OCI-LY3 (cell line): ENCODE results near the gene KCNG4.

Experiments used
- H2AFZ ChIP-seq: fragments of 200-600, 300-600 bp; shearing (Covaris generic); 2 replicates; pipeline ENCODE4 v1.6.0; 2014; ENCODE audit warnings: antibody characterized with exemption, low read depth, low read length
- H3K27ac ChIP-seq: fragments of 200-600, 300-600 bp; sonication (generic); 2 replicates; pipeline ENCODE4 v1.5.1; 2014; ENCODE audit warnings: mild to moderate bottlenecking, low read length, moderate library complexity, mixed read lengths
- H3K27me3 ChIP-seq: fragments of 200-600, 300-600 bp; sonication (generic); 2 replicates; pipeline ENCODE4 v1.6.1; 2014; ENCODE audit warnings: low read depth, low read length, mixed read lengths
- H3K36me3 ChIP-seq: fragments of 200-600, 300-600 bp; sonication (generic); replicated peaks from 2 replicates; pipeline ENCODE3; 2014; ENCODE audit warnings: low read depth, low read length, mixed read lengths
- H3K4me1 ChIP-seq: fragments of 300-600, 200-600 bp; sonication (generic); 2 replicates; pipeline ENCODE4 v1.6.1; 2014; ENCODE audit warnings: low read length, mixed read lengths
- H3K4me2 ChIP-seq: fragments of 200-600, 300-600 bp; sonication (generic); 2 replicates; pipeline ENCODE4 v1.6.1; 2014; ENCODE audit warnings: low read length, mixed read lengths
- H3K4me3 ChIP-seq: fragments of 300-600, 200-600 bp; sonication (generic); 2 replicates; pipeline ENCODE4 v1.5.1; 2014; ENCODE audit warnings: antibody characterized with exemption, mild to moderate bottlenecking, low read length, moderate library complexity
- H3K79me2 ChIP-seq: fragments of 300-600, 200-600 bp; shearing (Covaris generic); 2 replicates; pipeline ENCODE4 v1.6.1; 2014; ENCODE audit warnings: mild to moderate bottlenecking, low read length, mixed read lengths
- H3K9ac ChIP-seq: fragments of 300-600, 200-600 bp; shearing (Covaris generic); 2 replicates; pipeline ENCODE4 v1.6.0; 2014; ENCODE audit warnings: mild to moderate bottlenecking, low read length, moderate library complexity
- H3K9me3 ChIP-seq: fragments of 200-600, 300-600 bp; shearing (Covaris generic); 2 replicates; pipeline ENCODE4 v1.6.1; 2014; ENCODE audit warnings: low read length, mixed read lengths; ENCODE audit not compliant: insufficient read depth
- H4K20me1 ChIP-seq: fragments of 200-600, 300-600 bp; sonication (generic); 2 replicates; pipeline ENCODE4 v1.6.1; 2016; ENCODE audit warnings: low read length, mixed read lengths; ENCODE audit not compliant: insufficient read depth
- EZH2phosphoT487 ChIP-seq: fragments of 200-600 bp; shearing (Covaris generic); IDR thresholded peaks from 2 replicates; pipeline ENCODE4 v1.6.1; 2018; ENCODE audit warnings: antibody characterized with exemption, mixed run types, low read depth
- TF ChIP-seq, protein P1 (sequence below): fragments of 200-600, 300-600 bp; sonication (generic); IDR thresholded peaks from 2 replicates; pipeline ENCODE4 v1.5.1; 2014; ENCODE audit warnings: antibody characterized with exemption, low read length, low read depth

Gene KCNG4

DNA sequence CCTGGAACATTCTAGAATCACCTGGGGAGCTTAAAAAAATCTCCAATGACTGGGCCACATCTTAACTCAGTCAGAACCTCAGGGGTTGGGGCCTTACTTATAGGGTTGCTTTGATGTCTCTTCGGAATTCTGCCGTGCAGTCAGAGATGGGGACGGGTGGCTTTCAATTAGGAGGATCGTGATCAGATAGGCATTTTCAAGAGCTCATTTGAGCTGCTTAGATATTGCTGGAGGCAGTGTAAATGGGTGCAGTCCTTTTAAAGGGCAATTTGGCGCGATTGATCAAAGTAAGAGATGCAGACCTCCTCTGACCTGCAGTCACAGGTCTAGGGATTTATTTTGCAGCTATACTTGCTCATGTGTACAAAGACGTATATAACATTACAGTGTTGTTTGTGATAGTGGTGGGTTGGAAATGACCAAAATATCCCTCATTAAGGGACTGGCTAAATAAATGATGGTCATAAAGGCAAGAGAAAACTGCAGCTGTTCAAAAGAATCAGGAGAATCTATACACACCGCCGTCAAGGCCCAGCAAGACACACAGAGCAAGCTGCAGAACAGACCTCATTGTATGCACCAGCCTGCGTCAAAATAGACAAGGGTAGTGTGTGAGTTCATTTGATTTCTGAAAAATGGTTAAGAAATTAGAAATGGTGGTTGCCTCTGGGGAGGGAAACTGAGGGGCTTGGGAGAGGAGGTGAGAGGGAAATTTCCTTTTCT, 6.3 kb upstream of the KCNG4 start:
- Histone ChIP-seq H3K4me3 (no peak overlapping the region), H2AFZ (no peak overlapping the region), H3K4me2 (no peak overlapping the region), H3K36me3 (no peaks in the 10 kb centered on the region), H4K20me1 (no peaks in the 10 kb centered on the region), H3K27ac (no peak overlapping the region), H3K27me3 (peaks cover 22% of the 10 kb centered on the region), H3K9me3 (no peaks in the 10 kb centered on the region), H3K79me2 (no peaks in the 10 kb centered on the region), H3K4me1 (no peaks in the 10 kb centered on the region), H3K9ac (no peak overlapping the region)
- TF ChIP-seq, protein P1, sequence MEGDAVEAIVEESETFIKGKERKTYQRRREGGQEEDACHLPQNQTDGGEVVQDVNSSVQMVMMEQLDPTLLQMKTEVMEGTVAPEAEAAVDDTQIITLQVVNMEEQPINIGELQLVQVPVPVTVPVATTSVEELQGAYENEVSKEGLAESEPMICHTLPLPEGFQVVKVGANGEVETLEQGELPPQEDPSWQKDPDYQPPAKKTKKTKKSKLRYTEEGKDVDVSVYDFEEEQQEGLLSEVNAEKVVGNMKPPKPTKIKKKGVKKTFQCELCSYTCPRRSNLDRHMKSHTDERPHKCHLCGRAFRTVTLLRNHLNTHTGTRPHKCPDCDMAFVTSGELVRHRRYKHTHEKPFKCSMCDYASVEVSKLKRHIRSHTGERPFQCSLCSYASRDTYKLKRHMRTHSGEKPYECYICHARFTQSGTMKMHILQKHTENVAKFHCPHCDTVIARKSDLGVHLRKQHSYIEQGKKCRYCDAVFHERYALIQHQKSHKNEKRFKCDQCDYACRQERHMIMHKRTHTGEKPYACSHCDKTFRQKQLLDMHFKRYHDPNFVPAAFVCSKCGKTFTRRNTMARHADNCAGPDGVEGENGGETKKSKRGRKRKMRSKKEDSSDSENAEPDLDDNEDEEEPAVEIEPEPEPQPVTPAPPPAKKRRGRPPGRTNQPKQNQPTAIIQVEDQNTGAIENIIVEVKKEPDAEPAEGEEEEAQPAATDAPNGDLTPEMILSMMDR = no peak
- no peak for TF ChIP-seq EZH2phosphoT487

- H2AFZ ChIP-seq = no peak overlapping the region
- no peaks in the 10 kb centered on the region for H4K20me1 ChIP-seq
- no peaks in the 10 kb centered on the region for H3K9me3 ChIP-seq
- TF ChIP-seq EZH2phosphoT487 = no peak
- TF ChIP-seq, protein P1 = no peak
- no peak overlapping the region for H3K4me2 ChIP-seq
- H3K9ac ChIP-seq = no peak overlapping the region
- no peaks in the 10 kb centered on the region for H3K79me2 ChIP-seq
- no peaks in the 10 kb centered on the region for H3K36me3 ChIP-seq
- H3K4me3 ChIP-seq = no peak overlapping the region
- peaks cover 28% of the 10 kb centered on the region; the same call in 1 of the 2 replicates for H3K27me3 ChIP-seq
- no peak overlapping the region for H3K27ac ChIP-seq
- H3K4me1 ChIP-seq = no peaks in the 10 kb centered on the region
These were observed 4.9 kb upstream of the KCNG4 start for GRCh38 chr16:84244728-84245127.

DNA sequence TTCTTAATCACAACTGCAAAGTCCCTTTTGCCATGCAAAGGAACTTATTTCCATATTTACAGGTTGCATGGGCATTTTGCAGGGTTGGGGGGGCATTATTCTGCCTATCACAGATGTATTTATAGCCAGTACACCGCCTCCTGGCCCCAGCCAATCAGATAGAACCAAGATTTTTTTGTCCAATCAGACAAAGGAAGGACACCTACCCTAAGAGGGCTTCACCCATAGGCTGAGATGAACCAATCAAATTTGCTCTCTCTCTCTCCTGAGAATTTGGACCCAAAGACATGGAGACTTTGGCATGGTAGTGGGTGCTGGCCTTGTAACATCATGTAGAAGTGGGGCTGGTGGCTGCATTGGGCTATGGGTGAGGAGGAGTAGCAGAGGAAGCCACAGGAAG, 3.9 kb upstream of the KCNG4 start:
- Histone ChIP-seq H3K4me1 (no peaks in the 10 kb centered on the region), H3K36me3 (no peaks in the 10 kb centered on the region), H4K20me1 (no peaks in the 10 kb centered on the region), H3K79me2 (no peaks in the 10 kb centered on the region), H2AFZ (no peak overlapping the region), H3K9me3 (no peaks in the 10 kb centered on the region), H3K27me3 (peaks cover 29% of the 10 kb centered on the region), H3K4me3 (no peak overlapping the region), H3K27ac (no peak overlapping the region), H3K9ac (no peak overlapping the region), H3K4me2 (no peak overlapping the region)
- no peak for TF ChIP-seq EZH2phosphoT487
- TF ChIP-seq, protein P1 = no peak

DNA sequence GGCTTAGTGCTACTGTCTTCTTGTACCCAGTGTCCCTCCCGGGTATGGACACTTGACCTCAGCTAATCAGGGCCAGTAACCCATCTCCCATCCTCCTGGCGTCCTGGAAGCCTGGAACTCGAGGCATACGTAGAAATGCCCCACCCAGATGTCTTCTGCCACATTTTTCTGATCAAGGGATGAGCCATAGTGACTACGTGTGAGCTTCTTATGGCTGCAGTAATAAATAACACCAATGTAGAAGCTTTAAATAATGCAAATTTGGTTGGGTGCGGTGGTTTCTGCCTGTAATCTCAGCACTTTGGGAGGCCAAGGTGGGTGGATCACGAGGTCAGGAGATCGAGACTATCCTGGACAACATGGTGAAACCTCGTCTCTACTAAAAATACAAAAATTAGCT, 3.0 kb upstream of the KCNG4 start:
- Histone ChIP-seq H3K9me3 (no peaks in the 10 kb centered on the region), H3K27me3 (peaks cover 22% of the 10 kb centered on the region), H3K79me2 (no peaks in the 10 kb centered on the region)

More for the DNA sequence above, 3.0 kb upstream of the KCNG4 start:
- Histone ChIP-seq H3K4me2 (no peak overlapping the region), H3K9ac (no peak overlapping the region), H3K27ac (no peak overlapping the region), H2AFZ (no peak overlapping the region), H4K20me1 (no peaks in the 10 kb centered on the region), H3K4me1 (no peaks in the 10 kb centered on the region), H3K36me3 (no peaks in the 10 kb centered on the region), H3K4me3 (no peak overlapping the region)
- TF ChIP-seq, protein P1 = no peak
- TF ChIP-seq EZH2phosphoT487 = no peak
